ENCODE results near the gene TMEM108.

TMEM108 gene

DNA sequence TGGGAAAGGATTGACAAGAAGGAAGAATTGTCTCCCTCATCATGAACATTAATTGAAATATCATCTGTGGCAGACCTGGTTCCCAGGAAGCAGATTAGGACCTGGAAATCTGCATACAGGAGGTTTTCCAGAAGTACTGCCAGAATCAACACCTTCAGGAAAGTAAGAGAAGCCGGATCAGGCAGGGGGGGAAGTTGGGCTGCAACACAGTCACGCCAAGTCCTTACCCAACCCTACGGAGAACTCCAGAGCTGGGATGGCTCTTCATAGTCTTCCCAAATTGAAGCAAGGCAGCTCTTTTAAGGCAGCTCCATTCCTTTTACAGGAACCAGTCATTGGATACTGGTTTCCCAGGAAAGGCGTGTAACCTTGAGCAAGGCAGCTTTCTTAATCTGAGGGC is 326.5 kb downstream of the TMEM108 start:
- no peak for DNase-seq

DNA sequence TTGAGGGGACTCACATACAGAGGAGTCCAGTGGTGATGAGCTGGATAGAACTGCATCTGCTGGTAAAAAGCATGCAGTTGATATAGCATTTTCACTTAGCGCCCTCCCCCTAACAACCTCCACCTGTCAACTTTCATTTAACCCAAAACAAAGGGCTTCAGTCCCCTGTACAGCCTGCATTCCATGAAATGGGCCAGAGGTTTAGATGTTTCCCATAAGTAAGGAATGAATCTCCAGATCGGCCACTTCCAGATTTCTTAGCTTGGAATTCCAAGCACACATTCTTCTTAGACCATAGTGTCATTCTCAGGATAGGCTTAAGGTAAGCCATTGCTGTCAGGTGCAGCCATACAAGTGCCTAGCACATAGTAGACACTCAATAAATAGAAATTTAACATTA is 328.7 kb downstream of the TMEM108 start:
- no peak for DNase-seq

DNA sequence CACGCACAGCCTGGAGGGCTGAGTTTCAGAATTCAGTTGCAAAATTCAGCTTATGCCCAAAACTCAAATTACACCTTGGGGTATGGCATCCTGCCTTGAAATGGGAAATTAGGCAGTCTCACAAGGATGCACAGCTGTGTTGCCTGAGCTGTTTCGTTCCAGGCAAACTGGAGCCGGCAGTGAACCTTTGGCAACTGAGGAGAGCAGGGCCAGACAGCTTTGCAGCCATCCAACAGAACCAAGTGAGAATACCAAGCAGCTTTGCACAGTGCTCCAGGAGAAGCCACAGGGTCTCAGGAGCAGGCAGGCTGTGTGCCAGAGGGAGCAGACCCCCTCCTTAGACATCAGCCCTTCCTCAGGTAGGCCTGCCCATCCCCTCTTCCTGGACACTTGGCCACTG is 329.2 kb downstream of the TMEM108 start:
- DNase-seq, result no peak

DNA sequence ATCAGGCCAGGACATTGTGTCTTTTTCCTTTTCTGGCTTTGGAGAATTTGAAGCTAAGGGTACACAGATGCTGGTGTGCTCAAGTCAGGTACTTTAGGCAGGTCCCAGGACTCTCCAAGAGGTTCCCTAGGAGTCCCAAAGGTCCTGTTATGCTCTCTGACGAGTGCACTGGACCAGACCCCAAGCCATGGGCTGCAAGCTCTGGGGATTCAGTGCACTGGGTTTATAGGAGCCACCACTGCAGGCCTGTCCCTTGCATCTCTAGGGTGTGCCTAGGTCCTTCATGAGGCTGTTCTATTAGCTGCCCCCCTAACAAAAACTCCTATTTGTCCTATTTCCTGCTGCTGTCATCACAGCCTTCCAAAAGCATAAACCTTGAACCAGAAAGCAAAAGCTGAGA is 329.8 kb downstream of the TMEM108 start:
- DNase-seq, result no peak

DNA sequence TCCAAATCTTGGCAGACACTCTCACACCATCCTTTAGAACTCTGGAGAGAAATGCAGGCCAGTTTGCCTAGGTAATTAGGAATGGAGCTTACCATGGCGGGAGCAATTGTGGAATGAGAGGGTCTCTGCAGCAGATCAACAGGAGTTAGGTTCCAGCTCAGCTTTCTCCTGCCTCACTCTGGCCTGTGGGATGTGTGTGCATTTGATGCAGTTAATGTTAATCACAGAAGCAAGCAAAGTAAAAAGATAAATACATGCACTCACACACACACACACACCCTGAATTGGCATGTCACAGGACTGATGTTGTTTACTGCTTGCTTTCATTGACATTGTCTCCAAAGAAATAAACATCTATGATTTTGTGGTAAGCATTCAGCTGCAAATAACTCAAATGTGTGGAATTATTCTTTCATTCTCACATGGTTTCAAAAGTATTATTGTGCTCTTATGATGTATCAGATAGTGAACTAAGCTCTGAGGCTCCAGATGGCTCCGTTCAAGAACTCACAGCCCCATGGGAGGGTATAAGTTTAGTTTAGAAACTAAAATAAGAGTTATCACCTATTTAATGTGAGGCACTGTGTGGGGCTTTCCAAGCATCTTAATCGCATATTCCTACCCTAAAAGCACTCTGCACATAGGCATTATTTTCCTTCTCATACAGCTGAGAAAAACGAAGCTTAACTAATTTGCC is 330.3 kb downstream of the TMEM108 start:
- no peak for DNase-seq

DNA sequence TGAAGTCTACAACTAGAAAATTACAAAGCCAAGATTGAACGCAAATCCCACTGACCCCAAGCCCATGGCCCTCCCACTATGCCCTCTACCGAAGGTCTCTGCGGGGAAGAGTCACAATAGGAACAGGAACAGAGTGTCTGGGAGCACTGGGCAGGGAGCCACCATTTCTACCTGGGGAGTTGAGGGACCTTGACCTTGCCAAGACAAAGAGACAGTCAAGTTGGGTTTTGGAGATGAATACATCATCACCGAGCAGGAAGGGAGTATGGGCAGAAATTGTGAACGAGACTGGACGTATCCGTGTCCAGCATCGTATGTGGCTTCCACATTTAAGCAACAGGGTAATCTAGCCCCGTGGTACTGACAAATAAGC is 330.9 kb downstream of the TMEM108 start:
- DNase-seq, result no peak

DNA sequence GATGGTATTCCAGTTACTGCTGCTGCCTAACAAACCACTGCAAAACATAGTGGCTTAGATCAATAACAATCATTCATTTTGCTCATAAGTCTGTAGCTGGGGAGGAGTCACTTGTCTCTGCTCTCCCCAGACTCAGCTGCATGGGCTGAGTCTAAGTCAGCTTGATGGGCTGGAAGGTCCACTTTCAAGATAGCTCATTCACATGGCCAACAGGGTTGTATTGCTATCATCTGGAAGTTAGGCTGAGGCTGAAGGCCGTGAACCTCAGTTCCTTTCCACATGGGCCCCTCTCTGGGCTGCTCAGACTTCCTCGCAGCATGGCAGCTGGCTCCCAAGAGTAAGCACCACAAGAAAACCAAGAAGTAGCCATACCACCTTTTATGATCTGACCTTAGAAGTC is 333.0 kb downstream of the TMEM108 start:
- no peak for DNase-seq

DNA sequence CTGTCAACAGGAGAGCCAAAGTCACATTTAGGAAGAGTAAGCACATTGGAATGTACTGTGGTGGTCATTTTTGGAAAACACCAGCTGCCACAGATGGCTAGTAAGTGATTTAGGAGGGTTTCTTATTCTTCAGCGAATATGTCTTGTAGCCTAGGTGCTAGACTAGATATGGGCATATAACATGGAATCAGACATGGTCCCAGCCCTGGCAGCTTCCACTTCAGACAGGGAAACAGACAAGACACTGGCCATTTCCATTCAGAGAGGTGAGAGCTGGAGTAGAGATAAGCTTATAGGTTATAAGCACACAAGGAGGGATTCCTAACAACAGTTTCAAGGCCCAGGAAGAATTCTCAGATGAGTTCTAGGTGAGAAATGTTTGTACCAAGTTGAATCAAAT is 333.5 kb downstream of the TMEM108 start:
- no peak for DNase-seq

DNA sequence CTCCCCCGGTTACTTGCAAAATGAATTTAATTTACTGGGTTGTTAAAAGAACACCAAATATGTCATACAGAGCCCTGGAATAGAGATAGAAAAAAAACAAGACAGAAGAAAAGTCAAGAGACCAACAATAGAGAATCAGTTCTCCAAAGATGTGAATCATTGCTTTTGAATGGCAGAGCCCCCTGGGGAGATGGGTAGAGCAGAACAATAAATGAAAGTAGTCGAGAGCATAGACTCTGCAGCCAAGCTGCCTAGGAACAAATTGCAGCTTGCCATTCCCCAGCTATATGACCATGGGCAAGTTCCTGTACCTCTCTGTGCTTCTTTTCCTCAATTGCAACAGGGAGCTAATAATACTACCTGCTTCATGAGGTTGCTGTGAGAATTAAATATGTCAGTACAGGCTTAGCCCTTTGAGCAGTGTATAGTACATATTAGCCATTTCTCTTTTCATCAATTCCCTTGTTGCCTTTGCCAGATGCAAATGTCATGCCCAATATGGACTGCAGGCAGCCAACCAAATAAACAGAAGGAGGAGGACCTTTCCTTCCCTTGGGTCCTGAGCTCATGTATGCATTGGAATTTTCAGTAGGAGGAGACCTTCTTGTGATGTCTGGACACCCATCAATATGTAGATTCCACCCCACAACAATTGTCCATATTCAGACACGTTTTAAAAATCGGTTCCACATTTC is 336.7 kb downstream of the TMEM108 start:
- no peak for DNase-seq

DNA sequence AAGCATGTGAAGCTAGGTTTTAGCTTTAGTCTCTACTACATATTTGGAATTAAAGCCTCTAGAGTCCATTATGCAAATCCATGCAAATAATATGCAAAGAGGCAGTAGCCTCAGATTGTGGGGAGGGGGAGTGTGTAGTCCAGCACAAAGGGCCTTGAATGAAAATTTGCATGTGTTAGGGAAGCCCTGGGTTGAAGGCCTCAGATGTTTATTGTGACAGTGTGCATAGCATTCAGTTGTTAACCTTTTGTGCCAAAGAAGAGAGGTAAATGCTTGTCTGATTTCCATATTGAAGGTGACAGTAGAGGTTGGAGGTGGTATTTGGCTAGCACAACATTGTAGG is 337.2 kb downstream of the TMEM108 start:
- no peak for DNase-seq

DNA sequence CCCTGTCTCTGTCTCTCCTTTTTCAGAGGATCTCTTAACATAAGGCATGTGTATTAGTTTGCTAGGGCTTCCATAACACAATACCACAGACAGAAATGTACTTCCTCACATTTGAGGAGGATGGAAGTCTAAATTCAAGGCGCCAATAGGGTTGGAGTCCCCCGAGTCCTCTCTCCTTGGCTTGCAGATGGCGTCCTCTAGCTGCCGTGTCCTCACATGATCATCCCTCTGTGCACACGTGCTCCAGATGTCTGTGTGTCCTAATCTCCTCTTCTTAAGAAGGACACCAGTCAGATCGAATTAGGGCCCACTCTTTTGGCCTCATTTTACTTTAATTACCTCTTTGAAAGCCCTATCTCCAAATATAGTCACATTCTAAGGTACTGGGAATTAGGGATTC is 338.6 kb downstream of the TMEM108 start:
- no peak for DNase-seq

DNA sequence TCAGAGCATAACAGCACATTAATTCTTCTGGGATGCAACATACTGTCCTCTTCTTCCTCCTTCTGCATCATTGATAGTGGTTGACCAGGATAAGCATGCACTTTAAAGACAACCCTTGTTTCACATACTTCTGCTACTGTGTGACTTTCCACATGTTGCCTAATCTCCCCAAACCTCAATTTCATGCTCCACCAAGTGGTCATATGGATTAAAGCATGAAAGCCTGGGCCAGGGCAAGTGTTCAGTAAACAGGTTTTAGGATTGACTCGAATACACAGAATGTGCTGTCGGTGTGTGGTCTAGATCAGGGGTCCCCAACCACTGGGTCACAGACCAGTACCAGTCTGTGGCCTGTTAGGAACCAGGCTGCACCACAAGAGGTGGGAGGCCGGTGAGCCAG is 339.2 kb downstream of the TMEM108 start:
- peak; percentile 67 for DNase-seq

DNA sequence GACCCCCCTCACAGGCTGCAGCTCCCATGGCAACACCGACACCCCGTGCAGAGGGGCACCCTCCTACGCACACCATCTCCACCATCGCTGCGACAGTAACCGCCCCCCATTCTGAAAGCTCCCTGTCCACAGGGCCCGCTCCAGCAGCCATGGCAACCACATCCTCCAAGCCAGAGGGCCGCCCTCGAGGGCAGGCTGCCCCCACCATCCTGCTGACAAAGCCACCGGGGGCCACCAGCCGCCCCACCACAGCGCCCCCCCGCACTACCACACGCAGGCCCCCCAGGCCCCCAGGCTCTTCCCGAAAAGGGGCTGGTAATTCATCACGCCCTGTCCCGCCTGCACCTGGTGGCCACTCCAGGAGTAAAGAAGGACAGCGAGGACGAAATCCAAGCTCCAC is 341.7 kb downstream of the TMEM108 start:
- DNase-seq, result no peak

DNA sequence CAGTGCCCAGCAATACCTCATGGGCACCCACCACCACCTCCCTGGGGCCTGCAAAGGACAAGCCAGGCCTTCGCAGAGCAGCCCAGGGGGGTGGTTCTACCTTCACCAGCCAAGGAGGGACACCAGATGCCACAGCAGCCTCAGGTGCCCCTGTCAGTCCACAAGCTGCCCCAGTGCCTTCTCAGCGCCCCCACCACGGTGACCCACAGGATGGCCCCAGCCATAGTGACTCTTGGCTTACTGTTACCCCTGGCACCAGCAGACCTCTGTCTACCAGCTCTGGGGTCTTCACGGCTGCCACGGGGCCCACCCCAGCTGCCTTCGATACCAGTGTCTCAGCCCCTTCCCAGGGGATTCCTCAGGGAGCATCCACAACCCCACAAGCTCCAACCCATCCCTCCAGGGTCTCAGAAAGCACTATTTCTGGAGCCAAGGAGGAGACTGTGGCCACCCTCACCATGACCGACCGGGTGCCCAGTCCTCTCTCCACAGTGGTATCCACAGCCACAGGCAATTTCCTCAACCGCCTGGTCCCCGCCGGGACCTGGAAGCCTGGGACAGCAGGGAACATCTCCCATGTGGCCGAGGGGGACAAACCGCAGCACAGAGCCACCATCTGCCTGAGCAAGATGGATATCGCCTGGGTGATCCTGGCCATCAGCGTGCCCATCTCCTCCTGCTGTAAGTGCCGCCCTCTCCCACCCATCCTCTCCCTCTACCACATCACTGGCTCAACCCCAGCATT is 342.5 kb downstream of the TMEM108 start:
- DNase-seq, result no peak

DNA sequence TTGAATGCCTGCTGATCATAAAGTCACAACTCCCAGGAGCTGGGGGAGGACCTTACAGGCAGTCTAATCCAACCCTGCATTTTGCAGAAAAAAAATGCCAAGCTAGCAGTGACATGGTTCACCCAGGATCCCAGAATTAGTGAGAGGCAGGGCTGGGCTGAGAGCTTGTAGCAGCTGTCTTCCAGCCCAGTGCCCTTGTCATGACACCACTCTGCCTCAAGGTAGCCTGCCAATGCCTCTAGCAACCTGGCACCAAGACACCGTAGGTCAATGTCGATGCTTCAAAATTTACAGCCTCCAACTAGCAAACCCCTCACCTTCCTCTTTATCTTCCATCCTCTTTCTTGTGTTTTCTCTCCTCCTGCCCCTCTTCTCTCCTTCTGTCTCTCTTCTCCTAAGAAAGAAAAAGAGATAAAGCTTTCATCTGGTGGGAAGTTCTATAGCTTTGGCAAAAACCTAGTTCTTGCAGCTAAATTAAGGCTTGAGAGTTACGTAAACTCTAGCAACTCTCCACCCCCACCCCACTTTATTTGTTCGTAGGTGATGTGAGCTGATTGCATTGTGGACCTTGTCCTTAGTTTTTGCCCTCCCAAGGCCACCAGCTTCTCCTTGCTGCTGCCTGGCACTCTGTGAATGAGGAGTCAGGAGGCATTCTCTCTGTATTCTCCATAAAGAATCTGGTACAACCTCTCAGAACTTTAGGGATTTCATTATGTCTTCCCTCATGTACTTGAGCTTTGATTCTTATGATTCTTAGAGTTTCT is 343.3 kb downstream of the TMEM108 start:
- no peak for DNase-seq

DNA sequence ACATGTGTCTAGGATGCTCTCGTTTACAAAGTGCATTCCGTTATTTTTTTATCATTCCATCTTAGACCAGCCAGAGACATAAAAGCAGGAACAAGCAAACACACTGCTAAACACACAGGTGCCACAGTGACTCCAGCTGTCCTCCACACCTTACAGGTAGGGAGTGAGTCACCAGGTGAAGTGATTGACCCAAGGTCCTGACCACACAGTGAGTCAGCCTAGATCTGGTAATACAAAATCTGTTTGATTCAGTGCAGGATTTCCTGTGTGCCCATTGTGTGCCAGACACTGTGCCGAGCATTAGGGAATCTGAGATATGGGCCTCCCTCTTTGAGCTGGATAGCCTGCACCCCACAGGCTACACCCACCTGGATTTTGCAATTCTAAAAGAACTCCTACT is 345.0 kb downstream of the TMEM108 start:
- DNase-seq, result no peak

DNA sequence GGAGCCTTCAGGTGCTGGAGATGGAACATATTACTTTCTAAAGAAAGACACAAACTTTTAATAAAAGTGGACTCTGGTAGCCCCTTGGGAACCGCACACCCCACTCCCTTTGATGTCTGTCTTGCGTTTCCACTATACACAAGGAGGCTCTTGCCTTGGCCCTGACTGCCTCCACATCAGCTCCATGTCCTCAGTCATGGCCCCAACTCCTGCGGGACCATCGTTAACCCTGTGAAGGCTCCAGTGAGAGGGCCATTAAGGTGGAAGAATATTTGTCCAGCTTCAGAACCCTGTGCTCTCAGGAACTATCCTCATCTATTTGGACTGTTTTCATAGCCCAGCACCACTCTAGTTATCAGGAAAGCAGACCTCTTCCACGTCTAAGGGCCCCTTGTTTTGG is 345.6 kb downstream of the TMEM108 start:
- DNase-seq, result no peak

DNA sequence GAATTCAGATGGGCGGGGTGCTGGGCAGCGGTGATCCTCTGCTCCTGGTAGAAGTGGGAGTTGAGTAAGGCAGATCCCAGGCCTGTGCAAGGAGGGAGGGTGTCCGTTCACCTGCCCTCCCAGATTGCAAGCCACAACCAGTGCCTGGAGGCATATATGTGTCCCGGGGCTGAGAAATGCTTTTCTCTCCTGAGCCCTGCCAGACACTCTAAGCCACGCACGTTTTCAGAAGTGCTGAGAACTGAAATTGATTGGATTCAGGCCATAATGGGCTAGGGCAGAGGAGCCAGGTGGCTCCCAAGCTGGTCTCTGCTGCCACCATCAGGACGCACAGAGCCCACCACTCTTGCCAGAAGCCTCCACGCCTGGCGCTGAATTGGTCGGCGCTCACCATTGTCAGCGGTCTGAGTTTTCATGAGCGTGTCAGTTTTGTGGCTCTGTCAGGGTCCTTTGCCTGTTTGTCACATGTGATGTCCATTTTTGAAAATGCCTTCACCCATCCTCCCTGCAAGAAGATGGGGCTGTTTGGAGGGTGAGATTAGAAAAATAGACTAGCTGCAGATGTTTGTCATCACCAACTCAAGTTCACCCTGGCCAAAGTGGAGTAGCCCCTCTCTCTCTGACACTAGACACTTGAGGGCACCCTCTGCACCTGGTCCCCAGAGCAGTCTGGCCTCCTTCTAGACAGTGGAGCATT is 346.3 kb downstream of the TMEM108 start:
- DNase-seq, result peak; percentile 79

DNA sequence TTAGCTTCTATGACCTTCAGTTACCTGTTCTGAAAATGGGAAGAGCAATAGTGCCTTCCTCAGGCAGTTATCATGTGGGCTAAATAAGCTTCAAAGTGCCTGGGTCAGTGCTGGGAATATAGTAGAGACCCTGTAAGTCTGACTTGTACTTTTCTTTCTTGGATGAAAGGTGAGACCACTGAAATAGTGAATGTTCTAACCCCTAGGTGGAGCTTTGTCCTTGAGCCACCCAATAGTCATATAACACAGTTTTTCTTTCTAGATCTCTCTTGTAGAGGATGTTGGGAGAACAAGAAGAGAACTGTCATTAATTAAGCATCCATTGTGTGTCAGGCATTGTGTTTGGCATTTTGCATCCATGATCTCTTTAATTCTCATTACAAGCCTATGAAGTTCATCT is 348.7 kb downstream of the TMEM108 start:
- DNase-seq, result no peak

DNA sequence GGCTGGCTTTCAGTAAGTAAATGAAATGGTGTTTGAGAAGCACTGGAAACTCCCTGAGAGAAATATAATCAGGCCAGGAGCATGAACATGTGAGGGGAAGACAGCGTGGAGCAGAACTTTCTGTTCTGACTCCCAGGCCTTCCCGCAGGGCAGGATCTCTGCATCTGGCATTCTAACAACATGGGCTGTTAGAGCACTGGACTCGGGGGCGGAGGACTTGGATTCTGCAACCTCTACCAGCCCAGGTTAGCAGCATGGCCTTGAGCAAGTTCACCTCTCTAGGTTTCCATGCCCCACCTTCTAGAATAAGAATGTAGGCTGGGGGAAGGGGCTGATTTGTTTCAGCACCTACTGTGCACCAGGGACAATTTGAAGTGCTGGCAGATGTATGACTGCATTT is 349.1 kb downstream of the TMEM108 start:
- no peak for DNase-seq

DNA sequence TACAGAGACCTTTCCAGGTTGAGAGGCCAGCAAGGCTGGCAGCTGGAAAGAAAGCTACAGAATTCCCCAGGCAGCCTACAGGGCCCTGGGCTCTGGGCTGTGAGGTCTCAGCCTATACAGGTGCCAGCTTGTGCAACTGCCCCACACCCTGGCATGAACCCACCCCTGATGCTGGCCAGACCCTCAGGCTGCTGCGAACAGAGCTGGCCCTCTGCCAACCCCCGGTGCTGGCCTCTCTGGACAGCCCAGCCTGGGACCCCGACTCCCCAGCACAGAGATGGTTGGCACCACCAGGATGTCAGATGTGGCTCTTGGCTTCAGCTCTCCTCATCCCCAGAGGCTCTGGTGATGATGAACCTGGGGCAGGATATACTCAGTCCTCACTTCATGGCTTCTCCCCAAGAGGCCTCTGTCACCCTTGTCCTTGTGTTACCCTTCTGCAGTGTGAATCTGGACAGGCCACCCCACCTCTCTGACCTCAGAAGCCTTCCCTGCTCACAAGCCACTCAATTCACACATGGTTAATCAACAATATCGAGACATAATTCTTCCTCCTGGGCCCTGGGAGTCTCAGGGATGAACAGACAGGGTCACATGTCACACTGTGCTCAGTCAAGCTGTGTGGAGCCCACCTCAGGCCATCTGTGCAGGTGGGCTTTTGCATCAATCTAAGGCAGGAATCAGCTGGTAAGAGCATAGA is 350.7 kb downstream of the TMEM108 start:
- DNase-seq, result no peak

DNA sequence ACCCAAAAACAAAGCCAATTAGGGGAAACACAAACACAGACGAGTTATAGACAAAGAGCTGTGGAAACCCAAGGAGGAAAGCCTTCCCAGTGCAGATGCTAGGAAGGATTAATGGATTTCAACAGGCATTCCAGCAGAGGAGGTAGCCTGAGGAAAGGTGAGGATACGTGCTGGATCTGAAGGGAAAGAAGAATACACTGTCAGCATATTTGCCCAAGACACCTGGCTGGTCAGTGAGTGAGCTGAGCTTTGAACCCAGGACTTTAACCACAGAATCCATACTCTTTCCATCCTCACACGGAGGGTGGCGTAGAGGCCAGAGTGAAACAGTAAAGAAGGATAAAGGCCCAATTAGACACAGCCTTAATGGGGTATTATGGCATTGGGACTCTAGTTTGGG is 352.5 kb downstream of the TMEM108 start:
- DNase-seq, result no peak
